Activated CD4-positive, alpha-beta T cell treated with anti-CD3 and anti-CD28 coated beads for 4 hours (primary cell): Measurements from ENCODE around the gene CNTN1.

ENCODE experiments used
- DNase-seq, 2 donors: peaks; one replicate each; pipeline ENCODE4 v3.0.0-alpha.2; 2020

CNTN1 gene

DNA sequence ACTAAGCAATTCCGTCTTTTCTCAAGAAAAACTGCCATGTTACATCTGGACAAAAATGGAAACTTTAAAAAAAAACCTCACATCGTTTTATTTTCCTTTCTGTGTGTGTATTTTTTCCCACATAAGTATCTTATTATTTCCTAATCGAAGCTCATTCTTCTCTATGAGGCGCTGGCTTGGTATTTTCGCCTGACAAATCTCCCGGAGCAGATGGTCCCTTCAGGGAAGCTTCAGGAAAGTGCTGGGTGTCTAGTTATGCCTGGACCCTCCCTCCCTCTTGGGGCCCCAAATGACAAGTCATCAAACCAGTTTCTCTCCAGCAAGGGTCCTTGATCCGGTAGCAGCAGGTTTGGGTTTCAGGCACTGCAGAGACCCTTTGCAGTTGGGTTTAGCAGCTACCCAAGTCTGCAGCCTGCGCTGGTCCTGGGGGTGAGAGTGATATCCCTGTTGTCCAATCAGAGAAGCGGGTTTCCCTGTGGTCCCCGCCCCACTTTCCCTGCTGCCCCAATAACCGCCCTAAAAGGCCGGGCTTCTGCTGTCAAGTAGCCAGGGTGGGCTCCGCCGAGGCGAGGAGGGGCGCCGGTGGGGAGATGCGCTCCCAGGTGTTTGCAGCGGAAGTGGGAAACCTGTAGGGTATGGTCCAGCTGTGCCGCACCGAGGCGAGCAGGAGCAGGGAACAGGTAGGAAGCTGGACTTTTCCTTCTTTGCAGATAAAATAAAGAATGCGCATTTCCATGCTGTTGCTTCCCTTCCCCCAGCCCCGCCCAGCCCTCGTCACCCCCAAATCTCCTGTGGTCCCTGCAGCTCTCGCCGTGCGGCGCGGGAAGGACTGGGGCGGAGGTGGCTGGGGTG lies at the start of gene CNTN1:
CNTN1 (plus strand) TSS at position 527 of the 852 bp plus-strand sequence.
- no peak for DNase-seq

DNA sequence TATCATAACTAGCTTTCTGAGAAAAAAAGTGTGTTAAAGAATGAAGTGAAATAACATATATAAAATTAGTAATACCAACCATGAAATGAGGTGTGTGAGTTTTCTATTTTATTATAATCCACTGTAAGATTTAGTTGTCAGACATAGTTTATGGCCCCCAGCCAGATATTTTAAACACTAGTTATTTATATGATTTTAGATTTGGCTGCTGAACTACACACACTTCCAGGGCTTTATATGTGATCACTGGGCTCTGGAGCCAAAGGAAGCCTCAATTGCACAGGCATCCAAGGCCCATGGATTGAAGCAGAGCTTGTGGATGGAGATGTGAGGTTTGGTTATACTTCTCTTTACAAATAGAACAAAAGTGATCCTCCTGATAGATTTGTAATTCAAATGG lies 48.7 kb upstream of the CNTN1 start:
- no peak for DNase-seq

DNA sequence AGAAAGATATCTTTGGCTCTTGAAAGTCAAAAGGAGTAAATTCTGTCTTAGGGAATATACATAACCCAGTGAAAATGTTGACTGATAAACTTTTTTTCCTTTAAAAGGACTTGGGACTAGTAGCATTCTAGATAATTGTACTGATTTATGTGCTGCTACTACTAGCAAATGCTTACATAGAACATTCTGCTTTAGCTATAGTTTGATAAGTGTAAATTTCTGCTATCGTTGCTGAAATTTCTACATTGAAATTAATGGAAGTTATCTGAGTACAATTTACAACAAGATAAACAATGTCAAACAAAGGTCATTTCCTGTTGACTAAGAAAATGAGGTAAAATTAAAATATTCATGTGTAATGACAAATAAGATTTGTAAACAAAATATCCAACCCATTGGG lies 48.3 kb upstream of the CNTN1 start:
- DNase-seq, result no peak

DNA sequence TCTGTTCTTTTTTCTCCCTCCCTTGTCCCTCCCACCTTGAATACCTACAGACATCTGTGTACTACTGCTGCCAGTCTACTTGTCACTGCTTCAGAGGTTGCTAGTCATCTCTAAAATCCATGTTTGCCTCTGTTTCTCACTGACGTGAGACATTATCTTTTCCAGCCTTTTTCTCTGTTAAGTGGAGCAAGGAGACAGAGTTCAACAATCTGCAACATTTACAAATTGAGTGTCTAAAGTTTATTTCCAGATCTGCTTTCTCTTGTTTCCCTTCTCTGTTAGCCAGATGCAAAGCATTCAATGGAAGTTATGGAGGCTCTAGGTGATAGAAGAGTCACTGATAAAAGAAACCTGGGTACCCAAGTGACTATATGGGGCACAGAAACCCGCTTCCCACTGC lies 47.5 kb upstream of the CNTN1 start:
- DNase-seq, result no peak

DNA sequence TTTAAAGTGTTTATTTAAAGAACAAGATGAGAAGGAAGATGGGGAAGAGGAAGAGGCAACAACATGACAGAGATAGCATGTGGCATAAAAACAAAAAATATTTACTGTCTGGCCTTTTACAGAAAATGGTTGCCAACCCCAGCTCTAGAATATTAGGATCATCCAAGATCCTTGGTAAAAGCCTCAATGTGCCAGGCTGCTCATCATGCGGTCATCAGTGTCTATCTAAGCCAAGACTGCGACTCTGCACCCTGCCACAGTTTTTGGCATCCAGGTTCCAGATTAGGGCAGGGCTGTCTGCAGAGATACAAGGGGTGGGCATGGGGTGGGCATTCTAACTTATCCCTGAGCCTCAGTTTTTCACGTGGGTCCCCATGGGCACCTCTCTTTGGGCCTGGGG lies 46.9 kb upstream of the CNTN1 start:
- no peak for DNase-seq

DNA sequence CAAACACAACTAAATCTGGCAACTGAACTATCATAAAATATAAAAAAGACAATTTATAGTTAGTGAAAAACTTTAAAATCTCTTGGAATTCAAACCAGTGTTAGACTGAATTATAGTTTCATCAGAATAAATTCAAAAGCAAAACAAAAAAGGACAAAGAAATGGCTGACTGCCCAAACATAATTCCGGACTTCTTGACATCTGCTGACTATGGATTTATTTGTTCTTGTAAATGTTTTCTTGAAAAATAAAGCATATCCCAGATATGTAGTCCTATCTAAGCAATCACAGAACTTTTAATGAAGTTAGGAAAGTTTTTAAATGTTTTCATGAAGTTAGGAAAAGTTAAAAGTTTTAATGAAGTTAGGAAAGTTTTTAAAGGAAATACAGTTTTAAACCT lies 45.8 kb upstream of the CNTN1 start:
- DNase-seq, result no peak

DNA sequence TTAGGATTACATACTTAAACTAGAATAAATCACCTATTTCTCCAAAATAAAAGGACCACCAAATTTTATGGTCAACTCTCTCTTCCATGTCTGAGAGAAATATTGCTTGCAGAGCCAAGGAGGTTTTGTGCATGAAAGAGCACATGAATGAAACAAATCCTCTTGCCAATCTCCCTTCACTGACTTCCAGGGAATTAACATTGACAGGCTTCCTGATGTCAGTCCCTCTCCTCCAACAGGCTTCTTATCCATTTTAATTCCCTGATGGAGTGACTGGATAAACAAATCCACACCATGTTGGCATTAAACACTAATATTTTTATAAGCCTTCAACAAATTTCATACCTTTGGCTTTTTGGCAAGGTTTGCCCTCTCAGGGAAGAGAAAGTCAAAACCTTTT lies 45.3 kb upstream of the CNTN1 start:
- no peak for DNase-seq

DNA sequence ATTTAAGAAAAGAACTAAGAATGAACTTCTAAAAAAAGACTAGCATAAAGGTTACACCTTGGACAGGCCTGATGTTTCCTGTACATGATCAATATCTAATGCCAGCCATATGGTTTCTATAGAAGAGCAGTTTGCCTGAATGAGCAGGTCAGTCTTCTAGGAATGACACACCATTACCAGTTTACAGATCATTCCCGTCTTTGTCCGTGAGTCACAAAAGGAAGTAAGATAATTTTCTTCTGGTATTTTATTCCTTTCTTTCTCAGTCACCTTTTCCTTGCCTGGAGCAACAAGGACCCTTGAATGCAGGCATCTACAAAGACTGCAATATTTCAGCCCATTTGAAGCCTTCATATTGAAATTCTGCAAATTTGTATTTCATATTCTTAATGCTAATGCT lies 44.6 kb upstream of the CNTN1 start:
- no peak for DNase-seq

DNA sequence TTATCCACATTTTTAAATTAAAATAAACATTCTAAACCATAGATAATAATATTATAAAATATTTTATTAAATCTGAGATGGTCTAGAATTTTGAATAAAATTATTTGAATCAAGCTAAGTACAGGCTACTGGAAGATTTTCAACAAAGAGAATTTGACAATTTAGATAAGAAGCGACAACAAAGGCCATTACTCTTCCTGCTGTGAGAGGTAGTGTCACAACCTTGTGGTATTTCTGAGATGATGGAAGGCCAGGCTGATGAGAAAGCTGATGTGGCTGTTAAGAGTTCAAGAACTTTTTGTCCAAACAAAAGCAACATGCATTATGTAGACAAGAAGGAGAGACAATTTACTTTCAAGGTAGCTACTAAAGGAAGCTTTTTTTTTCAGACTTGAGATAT lies 43.7 kb upstream of the CNTN1 start:
- no peak for DNase-seq

DNA sequence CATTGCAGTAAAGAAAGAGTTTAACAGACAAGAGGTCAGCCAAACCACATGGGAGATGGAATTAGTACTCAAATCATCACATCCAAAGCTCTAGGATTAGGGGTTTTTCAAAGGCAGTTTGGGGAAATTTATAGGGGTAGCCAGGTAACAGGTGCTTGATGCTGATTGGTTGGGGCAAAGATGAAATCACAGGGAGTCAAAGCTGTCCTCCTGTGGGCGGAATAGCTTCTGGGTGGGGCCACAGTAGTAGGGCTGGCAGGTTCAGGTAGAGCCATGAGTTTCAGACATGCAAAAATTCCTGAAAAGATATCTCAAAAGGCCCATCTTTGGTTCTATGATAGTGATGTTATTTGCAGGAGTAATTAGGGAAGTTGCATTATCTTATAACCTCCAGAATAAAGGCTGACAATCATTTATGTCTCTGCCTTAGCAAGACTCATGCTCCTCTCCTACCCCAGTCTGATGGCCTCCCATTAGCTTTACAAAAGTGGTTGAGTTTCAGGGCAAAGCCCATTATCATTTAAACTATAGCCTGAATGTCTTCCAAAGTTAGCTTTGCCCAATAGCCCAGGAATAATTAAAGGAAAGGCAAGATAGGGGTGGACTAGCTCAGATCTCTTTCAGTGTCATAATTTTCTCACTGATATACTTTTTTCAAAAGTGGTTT lies 42.1 kb upstream of the CNTN1 start:
- DNase-seq, result no peak

DNA sequence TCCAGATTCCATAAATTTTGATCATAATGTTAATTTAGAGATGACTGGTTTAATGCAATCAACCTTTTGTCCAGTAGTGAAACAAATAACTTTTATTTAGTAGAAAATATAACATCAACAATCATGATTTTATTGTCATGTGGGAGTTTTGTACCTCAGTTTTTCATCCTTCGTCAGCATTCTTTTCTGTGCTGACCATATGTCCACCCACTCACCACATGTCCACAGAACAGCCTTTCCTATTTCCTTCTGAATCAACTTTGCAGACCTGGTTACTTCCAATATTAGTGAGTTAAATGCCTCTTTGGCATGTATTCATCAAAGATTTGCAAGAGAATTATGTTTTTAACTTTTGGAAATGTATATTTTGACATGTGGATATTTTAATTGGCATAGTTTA lies 36.8 kb upstream of the CNTN1 start:
- DNase-seq, result no peak

DNA sequence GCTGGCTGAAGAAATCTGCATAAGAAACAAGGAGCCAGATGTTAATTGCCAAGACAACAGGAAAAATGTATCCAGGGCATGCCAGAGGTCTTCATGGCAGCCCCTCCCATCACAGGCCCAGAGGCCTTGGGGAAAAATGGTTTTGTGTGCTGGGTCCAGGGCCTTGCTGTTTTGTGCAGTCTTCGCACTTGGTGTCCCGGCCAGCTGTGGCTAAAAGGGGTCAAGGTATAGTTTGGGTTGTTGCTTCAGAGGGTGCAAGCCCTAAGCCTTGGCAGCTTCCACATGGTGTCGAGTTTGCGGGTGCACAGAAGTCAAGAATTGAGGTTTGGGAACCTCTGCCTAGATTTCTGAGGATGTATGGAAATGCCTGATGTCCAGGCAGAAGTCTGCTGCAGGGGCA lies 29.9 kb upstream of the CNTN1 start:
- no peak for DNase-seq

DNA sequence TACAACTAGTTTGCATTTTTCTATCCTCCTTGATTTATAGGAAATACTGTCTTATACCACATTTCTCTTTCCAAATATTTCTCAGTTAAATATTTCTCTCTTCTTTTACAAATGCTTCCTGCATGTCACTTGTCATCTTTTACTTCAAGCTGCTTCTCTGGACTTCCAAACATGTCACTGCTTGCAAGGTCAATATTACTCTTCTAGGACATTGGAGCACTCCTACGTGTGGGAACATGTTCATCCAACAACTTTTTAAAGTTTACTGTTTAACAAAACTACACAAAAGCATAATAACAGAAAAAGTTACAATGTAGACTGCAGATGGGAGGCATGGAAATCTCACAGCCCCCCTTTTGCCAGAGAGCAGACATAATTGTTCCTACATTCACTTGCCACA lies 28.5 kb upstream of the CNTN1 start:
- DNase-seq, result no peak

DNA sequence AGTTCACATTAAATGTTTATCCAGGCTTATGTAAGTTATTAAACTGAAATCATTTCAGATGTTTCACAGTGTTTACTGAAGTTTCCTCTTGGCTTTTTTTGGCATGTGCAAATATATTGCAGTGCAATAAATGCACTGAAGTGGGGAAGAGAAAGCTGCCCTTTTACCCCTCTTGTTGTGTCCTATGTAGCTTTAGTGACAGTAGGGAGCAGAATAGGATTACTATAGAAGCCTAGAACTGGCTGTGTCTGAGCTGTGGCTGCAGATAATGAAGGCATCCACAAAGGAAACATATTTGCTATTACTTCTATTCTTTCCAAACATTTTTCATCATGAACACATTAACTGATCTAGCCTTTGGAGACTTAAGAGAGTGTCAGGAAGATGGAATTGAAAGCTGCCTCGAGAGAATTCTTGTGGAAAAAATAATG lies 24.1 kb upstream of the CNTN1 start:
- DNase-seq, result no peak

DNA sequence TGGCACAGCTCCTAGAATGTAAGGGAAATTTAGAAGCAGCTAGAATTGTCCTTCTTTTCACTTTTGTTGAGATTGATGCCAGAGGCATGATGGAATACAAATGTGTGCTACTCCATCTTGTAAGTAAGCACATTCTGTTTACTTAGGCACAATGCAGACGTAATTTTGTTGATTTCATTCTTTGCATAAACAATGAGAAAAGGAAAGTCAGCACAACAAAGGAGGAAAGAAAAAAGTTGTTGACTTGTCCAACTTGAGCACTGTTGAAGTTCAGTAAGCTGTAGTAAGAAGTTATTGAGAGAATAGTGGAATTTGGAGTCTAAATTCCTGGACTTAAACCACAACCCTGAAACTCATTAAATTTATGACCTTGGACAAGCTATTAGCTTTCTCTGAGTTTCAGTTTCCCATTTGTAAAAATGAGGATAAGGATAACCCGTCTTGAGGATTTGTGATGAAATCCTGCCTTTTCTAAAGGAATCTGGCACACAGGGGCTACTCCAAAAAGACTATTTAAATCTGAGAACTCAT lies 19.4 kb upstream of the CNTN1 start:
- no peak for DNase-seq

DNA sequence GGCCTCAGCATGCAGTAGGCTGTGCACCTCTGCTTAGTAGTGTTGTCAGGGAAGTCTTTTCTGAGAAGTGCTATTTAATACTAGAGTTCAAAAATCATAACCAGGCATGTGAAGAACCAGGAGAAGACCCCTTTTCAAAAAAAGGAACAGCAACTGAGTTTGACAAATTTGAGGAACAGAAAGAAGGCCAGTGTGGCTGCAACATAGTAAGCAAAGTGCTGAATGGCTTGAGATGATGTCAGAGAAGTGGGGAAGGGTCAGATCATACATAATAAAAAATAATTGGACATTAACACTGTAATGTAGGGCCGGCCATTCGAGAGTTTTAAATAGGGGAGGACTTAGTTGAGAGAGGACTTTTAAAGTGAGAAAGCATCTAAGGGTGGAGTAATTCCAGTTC lies 11.1 kb upstream of the CNTN1 start:
- no peak for DNase-seq

DNA sequence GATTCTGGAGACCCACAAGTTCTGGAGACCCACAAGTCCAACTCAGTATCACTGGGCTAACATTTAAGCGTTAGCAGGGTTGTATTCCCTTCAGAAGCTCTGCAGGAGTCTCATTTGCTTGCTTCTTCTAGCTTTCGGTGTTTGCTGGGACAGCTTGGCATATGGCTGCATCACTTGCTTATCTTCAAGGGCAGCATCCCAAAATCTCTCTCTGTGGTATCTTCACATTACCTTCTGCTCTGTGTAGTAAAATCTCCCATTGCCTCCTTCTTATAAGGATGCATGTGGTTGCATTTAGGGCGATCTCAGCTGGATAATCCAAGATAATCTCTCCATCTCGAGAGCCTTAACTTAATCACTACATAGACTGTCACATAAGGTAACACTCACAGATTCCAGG lies 7.3 kb upstream of the CNTN1 start:
- no peak for DNase-seq

DNA sequence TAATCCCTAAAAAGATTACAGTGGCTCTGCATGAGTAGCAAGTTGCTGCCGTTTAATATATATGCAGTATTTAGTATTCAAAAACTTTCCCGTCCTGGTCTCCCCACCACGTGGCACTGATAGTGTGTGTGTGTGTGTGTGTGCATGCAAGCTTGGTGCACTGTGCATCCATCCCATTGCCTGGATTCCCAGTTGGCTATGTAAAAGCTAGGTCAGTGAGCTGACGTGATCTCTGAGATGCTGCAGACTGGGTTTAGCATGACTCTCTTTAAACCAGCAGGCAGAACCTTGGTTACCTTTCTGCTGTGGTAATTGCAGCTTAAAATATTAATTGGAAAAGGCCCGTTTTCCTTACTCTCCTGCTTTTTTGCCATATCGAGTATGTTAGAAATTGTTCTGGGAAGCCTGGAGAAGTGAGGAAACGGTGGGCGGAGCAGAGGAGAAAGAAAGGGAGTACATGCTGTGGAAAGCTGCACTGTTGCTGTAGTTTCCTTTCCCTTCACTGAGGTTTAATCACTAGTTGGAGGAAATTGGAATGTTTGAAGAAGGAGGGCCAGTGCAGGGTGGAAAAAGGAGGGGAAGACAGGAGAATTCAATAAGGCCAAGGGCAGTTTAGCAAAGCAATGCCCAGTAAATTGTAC lies 4.0 kb upstream of the CNTN1 start:
- DNase-seq, result no peak

DNA sequence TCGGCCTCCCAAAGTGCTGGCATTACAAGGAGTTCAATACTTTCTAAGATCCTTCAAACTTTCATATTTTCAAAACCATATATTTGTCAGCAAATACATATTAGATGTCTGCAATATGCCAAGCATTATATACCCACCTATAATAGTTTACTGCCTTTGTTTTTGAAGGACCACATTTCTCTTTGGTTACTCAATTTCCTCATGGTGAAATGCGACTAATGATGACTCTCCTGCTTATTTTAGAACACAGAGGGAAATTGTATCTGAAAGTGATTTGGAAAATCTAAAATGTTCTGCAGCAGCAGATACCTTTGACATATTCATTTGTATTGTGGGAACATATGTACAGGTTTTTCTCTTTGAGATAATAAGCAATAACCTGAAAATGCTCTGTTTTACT lies 2.7 kb upstream of the CNTN1 start:
- DNase-seq, result no peak

DNA sequence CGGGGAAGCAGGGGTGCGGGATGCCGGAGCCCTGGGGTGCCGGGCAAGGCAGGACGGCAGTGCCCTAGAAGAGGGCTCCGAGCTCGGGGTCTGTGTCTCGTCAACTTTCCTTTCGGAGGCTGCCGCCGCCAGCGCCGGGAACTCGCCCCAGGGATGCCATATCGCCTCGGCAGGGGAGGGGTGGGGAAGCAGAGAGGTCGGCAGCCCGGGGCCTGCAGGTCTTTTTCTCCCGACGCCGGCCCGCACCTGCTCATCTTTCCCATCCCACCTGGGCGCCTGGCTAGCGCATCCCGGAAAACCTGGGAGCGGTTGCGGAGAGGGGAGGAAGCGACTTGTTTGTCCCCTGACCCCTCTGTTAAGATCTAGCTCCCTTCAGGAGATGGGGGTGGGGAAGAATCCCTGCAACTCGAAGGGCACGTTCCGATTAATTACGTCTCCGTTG lies 547 bp downstream of the CNTN1 start:
- no peak for DNase-seq

DNA sequence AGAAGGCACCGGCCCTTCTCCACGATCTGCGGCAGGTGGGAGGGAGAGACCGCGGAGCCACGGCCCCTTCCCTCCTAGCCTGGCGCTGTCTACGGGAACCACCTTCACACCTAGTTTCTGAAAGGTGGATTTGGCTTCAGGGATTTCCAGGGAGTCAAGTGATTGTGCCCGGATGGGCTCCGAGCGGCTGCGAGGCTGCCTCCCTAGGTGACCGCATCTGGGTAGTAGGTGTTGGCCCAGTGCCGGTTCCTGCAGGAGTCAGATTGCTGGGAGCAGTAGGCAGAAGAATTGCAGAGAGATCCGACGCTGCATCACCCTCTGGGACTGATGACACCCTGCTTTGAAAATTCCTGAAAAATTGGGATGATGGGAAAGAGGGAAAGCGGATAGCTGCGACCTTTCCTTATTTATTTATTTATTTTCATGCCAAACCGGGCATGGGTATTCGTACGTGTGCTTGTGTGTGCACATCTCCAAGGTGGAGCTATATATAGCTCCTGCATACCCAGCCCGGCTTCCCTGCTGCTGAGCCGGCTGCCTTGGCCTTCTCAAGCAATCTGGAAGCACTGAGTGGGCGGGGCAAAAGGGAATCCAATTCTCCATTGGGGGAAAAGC lies 1.1 kb downstream of the CNTN1 start:
- DNase-seq, result no peak

DNA sequence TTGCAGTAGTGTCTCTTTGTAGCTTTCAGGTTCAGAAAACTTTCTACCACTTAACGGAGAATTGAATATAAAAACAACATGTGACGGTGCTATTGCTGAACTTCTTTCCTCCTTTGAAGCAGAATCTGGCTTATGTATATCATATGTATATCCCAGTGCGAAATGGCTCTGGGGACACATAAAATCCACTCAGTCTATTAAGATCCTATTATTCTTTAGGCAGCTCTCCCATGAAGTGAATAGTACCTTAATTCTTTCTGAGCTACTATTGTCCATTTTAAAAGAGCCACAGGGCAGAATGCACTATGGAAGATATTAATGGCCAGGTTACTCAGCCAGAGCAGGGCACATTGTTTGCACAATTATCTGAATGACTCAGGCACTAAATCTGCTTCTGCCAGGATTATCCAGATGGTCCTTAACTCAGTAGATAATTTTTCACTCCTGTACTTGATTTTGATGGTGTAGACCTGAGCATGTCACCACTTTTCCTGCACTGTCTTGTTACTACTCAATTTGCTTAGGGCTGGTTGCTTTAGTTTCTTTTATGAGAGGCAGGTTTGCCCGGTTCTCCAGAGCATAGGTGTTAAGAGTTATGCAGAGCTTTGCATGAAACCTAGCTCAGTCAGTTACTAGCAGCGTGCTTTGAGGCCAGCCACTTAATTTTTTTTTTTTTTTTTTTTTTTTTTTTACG lies 5.5 kb downstream of the CNTN1 start:
- DNase-seq, result no peak

DNA sequence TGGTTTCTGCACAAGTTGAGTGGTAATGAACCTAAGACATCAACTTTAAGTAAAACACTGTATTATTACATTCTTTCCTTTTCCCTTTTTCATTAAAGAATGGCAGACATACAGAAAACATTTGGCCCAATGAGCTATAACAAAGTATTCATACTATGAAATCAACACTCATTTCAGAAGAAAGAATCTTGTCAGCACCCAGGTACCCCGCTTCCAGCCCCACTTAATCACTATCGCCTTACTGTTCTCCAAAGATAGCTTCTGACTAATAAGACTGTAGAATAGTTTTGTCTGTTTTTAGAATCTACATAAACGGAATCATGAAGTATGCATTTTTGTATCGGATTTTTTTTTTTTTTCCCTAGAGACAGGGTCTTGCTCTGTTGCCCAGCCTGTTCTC lies 9.5 kb downstream of the CNTN1 start:
- DNase-seq, result no peak
